WTC11 (cell line): Measurements from ENCODE around the gene GABRB2.

Experiments
- ARID4B ChIP-seq: sonication (generic); formaldehyde crosslinking; IDR thresholded peaks from 2 replicates; pipeline ENCODE4 v1.8.0; 2023; ENCODE audit warnings: missing genetic modification reagents, mild to moderate bottlenecking, borderline replicate concordance
- CTCF ChIP-seq: fragments of 200-600 bp; IDR thresholded peaks from 2 replicates; pipeline ENCODE4 v1.8.0; 2022; ENCODE audit warnings: antibody characterized with exemption
- FOXK1 ChIP-seq: sonication (generic); formaldehyde crosslinking; IDR thresholded peaks from 2 replicates; pipeline ENCODE4 v1.8.0; 2022; ENCODE audit warnings: mild to moderate bottlenecking, moderate library complexity, missing genetic modification reagents
- NFYB ChIP-seq: sonication (generic); formaldehyde crosslinking; conservative IDR thresholded peaks from 2 replicates; pipeline ENCODE4 v1.8.0; 2022; ENCODE audit warnings: low read depth, missing genetic modification reagents
- NR3C1 ChIP-seq: sonication (generic); formaldehyde crosslinking; conservative IDR thresholded peaks from 2 replicates; pipeline ENCODE4 v1.8.1; 2023; ENCODE audit warnings: low read depth, mild to moderate bottlenecking, missing genetic modification reagents
- STAT6 ChIP-seq: sonication (generic); formaldehyde crosslinking; conservative IDR thresholded peaks from 2 replicates; pipeline ENCODE4 v1.8.1; 2023; ENCODE audit warnings: mild to moderate bottlenecking, low read depth, missing genetic modification reagents, moderate library complexity
- ZNF263 ChIP-seq: sonication (generic); formaldehyde crosslinking; IDR thresholded peaks from 2 replicates; pipeline ENCODE4 v1.8.1; 2022; ENCODE audit warnings: low read depth, mild to moderate bottlenecking, moderate library complexity, missing genetic modification reagents

GRCh38 chr5:161547738-161548486 lies 1.4 kb upstream of the GABRB2 start:
- TF ChIP-seq CTCF (no peak), NR3C1 (CRISPR knock-in tag) (no peak), STAT6 (CRISPR knock-in tag) (no peak), ARID4B (CRISPR knock-in tag) (no peak), FOXK1 (CRISPR knock-in tag) (no peak), NFYB (CRISPR knock-in tag) (no peak), ZNF263 (CRISPR knock-in tag) (no peak)
